ENCODE results near the gene PRR14L.
"Not testable (repeated sequence)": the region's sequence is repeated elsewhere in the genome, so short reads cannot be mapped to it uniquely, and the experiment has no call there.

PRR14L gene

DNA sequence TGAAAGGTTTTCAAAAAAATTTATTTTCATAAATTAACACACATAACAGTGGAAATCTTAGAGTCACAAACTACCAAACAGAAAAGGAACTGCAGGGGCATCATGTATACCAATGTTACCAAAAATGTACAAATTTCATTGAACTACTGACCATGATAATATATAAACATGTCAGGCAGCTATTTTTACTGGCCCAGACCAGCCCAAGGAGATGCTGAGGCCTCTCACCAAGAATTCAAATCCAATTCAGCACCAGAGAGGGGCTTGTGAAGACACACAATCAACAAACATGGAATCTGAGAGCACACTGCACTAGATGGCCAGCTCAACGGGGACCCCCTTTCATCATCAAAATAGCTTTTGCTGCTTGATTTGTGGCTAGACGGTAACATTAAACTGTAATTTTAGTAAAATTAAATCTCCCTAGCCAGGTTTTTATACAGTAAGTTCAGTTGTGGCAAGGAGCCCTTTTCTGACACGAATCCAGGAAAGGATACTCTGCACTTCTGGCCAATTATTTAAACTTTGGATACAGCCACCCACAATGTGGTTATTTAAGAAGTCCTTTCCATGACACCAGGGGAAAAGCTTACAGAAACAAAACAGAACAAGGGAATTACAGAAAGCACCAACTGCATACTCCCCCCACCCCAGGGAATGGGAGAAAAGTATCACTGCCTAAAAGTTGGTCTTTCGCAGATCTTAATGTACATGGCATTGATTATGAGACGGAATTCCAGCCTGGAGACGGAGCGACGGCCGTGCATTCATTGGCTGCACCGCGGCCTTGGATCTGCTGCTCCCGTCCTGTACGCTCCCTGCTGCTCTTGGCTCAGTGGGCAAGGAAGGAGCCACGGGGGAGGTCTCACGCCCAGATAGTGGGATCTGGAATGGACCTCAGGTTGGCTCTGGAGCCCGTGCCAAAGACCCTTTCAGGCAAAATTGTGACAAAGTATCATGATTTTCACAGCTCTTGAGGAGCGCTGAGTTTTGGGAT, 68.3 kb downstream of the PRR14L start:
- DNase-seq: no peak

DNA sequence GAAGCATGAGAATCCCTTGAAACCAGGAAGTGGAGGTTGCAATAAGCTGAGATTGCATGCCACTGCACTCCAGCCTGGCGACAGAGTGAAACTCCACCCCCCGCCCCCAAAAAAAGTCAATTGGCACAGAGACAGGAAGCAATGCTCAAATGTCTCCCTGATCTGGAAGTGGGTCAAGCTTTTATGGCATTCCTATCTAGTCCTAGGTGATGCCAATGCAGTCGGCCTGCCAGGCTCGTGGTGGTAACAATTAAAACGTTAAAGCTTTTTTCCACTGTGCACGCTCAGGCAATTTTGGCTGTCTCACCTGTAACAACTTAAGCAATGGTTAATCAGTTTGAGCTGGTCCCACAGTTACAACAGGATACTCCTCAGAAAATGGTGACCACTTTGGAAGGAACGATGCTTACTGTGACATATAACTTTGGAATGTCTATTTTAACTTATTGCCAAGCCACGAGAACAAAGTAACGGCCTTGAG, 69.0 kb downstream of the PRR14L start:
- no peak for DNase-seq

DNA sequence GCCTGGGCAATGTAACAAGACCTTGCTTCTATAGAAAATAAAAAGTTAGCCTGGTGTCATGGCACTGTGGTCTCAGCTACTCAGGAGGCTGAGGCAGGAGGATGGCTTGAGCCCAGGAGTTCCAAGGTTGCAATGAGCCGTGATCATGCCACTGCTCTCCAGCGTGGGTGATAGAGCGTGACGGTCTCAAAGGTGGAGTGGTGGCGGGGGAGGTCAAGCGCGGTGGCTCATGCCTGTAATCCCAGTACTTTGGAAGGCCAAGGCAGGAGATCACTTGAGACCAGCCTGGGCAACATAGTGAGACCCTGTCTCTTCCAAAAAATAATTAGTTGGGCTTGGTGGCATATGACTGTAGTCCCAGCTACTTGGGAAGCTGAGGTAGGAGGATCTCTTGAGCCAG, 71.2 kb downstream of the PRR14L start:
- DNase-seq: no peak

DNA sequence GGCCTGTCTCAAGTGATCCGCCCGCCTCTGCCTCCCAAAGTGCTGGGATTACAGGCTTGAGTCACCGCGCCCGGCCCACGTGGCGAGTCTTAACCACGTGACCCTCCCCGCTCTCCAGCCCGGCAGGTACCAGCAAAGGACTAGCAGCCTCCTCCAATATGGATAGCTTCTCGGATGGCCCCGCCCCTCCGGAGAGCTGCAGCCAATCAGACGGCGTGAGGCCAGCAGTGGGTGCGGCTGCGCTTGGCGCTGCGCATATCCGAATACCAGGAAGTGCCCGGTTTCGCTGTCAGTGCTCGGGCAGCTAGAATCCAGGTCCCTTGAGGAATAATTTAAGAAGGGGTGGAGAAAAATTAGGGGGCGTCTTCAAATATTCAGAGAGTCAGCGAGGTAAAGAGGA, 73.2 kb downstream of the PRR14L start:
- DNase-seq: peak; percentile 96

DNA sequence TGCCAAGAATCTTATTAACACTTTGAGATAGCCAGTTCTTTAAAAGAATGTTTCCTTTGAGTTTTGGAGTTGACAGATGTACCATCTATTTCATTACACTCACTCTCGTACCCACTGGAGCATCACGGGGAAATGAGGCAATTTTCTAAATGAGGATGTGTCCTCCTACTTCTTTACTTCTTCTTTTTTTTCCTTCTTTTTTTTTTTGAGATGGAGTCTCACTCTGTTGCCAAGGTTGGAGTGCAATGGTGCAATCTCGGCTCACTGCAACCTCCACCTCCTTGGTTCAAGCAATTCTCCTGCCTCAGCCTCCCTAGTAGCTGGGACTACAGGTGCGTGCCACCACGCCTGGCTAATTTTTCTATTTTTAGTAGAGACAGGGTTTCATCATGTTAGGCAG, 75.7 kb downstream of the PRR14L start:
- DNase-seq: peak in 1 of 2 donors; percentile 17

DNA sequence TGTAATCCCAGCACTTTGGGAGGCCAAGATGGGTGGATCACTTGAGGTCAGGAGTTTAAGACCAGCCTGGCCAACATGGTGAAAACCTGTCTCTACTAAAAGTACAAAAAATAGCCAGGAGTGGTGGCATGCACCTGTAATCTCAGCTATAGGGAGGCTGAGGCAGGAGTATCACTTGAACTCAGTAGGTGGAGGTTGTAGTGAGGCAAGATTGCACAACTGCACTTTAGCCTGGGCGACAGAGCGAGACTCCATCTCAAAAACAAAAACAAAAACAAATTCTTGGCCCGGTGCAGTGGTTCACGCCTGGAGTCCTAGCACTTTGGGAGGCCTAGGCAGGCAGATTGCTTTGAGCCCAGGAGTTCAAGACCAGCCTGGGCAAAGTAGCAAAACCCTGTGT, 81.1 kb downstream of the PRR14L start:
- not testable (repeated sequence) for DNase-seq

DNA sequence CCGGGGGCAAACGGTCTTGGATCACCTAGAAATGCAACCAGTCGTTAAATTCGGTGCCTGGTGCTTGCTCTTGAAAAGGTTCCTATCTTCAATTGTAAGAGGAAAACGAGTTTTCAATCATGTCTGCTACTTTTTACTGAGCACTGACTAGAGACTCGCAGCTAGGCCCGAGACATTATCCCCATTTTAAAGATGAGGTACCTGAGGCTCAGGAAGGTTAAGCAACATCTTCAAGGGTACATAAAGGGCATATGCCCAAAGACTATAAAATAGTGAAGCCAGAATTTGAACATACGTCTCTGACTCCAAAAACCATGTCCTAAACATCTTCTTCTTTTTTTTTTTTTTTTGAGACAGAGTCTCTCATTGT, 87.3 kb downstream of the PRR14L start:
- no peak for DNase-seq

DNA sequence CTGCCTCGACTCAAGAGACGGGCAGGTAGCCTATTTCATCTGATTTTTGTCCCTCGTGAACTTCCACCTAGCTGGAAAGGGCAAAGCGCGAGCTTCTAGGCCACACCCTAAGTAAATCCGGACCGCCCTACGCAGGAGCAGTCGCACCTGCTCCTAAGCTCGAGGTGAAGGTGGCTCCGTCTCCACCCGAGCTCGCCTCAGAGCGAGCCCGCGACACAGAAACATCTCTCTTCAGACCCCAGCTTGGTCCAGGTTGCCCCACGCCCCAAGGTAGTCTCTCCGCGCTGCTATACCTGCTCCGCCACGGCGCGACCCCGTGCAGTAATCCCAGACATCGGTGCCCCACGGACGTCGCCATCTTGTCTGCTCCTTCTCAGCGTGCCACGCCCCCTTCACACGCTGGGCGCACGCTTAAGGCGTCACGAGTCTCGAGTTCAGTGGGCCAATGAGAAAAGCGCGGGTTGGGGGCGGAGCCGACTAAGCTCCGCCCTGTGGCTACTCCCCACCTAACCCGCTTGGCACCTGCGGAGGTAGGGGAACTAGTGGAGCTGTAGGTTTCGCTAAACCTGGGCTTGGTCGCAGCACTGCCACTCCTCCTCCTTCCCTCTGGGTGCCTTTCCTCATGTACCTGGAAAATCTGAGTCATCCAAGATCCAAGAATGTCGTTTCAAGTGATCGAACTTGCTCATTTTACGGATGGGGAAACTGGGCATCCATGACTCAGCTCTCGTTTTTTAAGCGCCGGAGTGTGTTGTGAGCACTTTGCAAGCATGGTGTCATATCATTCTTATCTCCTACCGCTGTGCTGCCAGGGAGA, 87.9 kb downstream of the PRR14L start, which contains the start of gene PISD:
TSS of gene PISD (minus strand) at position 365 of the 817 bp plus-strand sequence. CDS start at position 358, 7 bp downstream.
- peak; percentile 96 to 97 for DNase-seq

DNA sequence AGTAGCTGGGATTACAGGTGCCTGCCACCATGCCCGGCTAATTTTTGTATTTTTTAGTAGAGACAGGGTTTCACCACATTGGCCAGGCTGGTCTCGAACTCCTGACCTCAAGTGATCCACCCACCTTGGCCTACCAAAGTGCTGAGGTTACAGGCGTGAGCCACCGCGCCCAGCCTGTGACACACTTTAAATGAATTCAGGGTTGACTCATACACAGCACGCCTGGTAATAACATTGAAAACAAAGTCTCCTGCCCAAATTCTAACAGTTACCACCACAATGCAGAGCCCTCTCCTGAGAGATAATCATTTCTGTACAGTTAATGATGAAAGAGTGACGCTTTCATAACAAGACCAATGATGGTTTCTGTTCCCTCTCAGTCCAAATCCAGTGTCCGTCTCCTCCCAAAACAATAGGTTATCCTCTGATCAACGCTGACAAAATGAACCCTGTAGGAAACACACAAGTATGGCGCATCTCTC, 89.0 kb downstream of the PRR14L start:
- DNase-seq: peak; percentile 9 to 25

DNA sequence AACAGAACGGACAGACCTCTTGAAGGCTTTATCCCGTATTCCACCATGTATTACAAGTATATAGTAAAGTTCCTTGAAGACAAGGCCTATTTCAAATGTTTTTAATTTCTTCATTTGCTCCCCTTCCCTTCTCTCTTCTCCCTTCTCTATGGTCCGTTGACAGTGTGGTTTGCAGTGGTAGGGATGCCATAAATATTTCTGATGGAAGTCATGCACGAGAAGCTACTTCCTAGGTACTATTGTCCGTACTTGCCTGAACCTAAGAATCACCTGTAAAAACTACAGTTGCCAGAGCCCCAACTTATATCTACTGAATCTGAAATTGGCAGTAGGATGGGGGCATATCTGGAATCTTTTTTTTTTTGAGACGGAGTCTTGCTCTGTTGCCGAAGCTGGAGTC, 90.7 kb downstream of the PRR14L start:
- no peak for DNase-seq

DNA sequence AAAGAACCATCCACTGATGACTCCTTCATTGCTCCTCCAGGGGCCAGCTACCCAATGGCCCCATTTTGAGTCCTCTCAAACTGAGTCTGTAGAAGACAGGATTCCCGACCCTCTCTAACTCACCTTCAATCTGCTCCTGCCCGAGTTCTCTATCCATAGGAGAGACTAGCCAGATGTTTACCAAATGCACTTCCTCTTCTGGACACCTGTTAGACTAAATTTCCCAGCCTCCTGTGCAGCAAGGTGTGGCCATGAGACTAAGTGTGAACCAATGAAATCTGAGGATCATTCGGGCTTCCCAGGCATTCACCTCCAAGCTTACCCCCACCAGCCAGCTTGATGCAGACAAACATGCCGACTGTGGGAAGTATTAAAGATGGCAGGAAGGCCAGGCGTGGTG, 95.5 kb downstream of the PRR14L start:
- no peak for DNase-seq

DNA sequence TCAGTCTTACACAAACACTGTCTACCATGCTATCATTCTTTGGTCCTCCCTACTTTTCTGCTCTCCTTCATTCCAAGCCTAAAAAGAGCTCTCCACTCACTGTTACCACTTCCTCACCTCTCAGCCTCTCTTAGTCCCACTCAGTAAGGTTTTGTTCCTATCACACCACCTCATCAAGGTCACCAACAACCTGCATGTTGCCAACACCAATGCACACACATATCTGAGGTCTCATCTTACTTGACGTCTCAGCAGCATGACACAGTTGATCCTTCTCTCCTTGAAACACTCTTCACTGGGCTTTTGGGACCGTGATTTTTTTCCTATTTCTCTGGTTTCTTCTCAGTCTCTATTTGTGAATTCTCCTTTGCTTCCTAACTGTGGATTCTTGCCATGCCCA, 96.0 kb downstream of the PRR14L start:
- DNase-seq: no peak

DNA sequence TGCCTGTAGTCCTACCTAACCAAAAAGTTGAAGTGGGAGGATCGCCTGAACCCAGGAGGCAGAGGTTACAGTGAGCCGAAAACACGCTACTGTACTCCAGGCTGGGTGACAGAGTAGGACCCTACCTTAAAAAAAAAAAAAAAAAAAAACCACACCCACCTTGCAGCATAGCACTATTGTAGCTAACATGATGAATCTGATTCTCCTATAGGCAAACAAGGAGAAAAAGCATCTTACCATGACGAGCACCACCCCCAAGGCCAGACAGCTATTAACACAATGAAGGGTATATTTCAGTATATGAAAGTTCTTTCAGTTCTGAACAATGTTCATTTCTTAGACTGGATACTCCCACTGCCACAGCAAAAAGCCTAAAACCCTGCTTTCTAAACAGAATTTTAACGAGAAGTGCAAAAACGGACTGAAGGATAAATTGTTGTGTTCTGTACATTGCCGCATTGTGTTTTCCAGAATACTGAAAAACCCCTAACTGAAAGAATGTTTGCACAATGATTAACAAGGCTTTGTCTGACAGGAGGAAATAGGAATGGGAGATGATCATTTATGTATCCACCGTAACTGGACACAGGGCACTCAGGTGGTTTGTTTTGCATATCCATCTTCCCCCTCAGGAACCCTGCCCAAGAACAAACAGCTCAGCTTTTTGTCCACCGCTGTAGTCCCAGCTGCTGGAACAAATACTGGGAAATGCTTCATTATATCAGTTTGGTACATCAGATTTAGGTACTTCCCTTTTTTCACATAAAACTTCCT, 96.8 kb downstream of the PRR14L start:
- DNase-seq: no peak

DNA sequence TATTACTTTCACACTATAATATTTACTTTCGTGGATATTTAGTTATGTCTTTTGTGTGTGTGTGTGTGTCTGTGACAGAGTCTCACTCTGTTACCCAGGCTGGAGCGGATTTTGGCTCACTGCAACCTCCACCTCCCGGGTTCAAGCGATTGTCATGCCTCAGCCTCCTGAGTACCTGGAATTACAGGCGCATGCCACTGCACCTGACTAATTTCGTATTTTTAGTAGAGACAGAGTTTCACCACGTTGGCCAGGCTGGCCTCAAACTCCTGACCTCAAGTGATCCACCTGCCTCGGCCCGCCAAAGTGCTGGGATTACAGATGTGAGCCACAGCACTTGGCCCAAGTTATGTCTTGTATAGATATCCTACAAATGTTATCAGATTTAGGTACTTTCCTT, 97.8 kb downstream of the PRR14L start:
- DNase-seq: no peak

DNA sequence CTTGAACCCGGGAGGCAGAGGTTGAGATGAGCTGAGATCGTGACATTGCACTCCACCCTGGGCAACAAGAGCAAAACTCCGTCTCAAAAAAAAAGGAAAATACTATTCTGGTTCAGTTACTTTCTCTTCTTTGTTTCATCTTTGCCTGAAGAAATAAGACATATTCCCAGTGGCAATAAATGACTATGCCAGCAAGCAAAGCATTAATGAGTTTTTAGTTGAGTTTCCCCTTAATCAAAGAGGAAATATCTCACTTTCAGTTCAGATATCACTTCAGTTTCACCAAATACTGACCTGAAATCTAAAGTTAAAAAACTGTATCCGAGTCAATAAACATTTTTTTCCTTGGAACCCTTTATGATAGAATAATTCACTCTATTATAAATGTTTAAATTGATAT, 98.3 kb downstream of the PRR14L start:
- DNase-seq: no peak

DNA sequence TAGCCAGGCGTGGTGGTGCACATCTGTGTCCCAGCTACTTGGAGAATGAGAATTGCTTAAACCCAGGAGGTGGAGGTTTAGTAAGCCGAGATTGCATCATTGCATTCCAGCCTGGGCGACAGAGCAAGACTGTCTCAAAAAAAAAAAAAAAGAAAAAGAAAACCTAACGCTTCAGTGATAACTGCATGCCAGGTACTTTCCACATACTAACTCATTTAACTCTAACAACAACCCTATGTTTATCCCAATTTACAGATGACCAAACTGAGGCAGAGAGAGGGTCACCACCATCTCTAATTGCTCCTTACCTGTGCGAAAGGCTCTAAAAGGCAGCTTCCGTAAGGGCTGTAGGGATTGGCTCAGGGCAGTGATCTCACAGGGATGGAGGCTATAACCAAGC, 99.5 kb downstream of the PRR14L start:
- no peak for DNase-seq

DNA sequence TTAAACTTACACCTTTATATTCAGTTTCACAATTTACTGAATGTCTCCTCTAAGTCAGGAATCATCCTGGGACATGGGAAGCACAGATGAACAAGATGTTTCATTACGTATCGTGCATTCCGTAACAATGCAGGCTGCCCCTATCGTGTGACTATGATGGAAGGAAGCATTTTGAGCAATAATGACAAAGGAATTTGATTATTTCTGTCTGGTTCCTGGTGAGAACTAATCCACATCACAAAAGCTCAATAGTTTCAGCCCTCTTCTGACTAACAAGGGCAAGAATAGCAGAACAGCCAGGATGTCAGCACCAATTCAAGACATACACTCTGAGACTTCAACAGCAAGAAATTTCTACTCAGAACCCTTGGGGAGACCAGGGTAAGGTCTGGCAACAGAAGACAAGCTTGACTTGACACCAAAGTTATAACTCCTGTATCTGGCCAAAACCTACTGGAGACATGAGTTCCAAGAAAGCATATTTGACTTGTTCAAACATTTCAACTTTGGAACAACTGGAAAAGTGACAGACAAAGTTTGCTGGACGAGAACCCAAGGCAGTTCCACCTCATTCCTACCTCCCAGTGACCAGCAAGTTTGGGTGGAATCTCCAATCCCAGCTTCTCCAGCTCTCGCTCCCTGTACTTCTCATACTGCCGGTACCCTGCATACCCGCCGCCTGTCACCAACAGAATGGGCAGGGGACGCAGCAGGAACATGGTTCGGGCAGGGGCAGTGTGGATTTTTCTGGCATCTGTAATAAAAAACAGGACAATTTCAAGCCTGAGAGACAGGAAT, 102.2 kb downstream of the PRR14L start:
- no peak for DNase-seq

DNA sequence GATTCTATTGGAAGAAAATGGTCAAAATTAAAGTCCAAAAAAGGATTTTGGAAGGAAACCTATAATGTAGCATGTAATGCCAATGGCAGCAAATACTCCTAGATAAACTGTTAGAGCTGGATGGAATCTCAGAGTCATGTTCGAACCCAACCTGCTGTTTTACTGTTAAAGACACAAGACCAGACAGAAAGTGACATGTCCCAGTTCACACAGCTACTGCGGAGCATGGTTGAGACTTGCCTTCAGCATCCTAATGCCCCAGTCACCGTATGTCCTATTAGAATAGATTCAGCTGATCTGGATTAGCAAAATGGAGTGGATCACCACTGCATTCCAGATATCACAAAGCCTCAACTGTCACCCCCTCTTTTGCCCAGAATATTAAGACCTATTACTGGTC, 102.9 kb downstream of the PRR14L start:
- no peak for DNase-seq

DNA sequence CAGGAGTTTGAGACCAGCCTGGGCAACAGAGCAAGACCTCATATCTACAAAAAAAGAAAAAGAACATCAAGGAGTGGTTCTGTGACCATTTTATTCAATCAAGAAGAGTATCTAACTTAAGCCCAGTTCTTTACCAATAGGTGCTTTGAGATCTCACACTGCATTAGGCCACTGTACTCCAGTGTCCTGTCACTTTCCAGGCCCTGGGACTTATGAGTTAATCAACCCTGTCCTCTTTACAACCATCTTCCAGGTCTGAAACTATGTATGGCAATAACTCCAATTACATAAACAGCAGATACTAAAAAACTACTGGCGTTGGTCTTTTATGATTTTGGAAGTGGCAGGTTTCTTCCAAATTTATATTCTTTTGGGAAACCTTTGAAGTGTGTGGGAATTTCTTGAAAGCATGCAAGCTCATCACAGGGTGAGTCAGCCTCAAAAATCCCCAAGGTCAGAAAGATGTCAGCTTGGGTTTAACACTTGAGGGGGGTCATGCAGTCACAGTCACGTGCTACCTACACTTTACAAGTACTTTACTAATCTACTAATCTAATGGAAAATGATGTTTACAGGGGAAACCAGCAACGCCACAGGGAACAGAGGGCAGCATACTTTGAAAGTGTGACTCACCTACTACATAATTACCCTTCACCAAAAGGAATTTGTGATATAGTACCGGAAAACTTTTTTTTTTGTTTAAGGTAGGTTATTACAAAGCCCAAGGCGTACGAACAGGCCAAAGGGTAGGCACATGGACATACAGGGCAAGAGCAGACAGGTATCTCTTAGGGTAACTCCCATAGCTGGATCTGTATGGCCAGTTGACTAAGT, 103.5 kb downstream of the PRR14L start:
- no peak for DNase-seq

DNA sequence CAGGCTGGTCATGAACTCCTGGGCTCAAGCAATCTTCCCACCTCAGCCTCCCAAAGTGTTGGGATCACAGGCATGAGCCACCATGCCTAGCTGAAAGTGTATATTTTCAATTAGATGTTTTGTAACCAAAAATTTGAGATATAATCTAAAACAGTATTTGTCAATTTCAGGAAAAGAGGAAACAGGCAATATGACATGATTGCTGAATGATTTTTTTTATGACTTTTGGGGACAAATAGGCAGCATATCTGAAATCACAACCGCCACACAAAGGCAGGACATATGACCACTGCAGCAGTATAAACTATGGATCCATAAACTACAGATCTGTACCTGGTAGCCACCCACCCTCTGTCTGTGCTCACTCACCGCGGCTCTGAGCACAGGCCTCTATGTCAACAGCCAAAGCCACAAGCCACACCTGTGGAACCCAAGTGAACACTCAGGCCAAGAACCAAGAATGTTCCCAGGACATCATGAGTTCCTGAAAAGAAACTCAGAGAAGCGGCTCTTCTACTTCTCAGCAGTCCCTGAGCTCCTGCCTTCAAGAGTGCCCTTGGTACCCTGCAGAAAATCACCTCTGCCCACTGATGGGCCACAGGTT, 110.4 kb downstream of the PRR14L start:
- no peak for DNase-seq

Measured in CD4-positive, alpha-beta T cell treated with Interleukin-1 beta for 1 hour (primary cell).